HG02763 (cell line): ENCODE results near the gene DNHD1.

ENCODE experiments used
- ATAC-seq: cut with Tn5 transposase; IDR thresholded peaks from one replicate; pipeline ENCODE4 v1.9.1; 2021; ENCODE audit warnings: mild to moderate bottlenecking, moderate library complexity; ENCODE audit not compliant: unreplicated experiment

DNHD1 gene, protein sequence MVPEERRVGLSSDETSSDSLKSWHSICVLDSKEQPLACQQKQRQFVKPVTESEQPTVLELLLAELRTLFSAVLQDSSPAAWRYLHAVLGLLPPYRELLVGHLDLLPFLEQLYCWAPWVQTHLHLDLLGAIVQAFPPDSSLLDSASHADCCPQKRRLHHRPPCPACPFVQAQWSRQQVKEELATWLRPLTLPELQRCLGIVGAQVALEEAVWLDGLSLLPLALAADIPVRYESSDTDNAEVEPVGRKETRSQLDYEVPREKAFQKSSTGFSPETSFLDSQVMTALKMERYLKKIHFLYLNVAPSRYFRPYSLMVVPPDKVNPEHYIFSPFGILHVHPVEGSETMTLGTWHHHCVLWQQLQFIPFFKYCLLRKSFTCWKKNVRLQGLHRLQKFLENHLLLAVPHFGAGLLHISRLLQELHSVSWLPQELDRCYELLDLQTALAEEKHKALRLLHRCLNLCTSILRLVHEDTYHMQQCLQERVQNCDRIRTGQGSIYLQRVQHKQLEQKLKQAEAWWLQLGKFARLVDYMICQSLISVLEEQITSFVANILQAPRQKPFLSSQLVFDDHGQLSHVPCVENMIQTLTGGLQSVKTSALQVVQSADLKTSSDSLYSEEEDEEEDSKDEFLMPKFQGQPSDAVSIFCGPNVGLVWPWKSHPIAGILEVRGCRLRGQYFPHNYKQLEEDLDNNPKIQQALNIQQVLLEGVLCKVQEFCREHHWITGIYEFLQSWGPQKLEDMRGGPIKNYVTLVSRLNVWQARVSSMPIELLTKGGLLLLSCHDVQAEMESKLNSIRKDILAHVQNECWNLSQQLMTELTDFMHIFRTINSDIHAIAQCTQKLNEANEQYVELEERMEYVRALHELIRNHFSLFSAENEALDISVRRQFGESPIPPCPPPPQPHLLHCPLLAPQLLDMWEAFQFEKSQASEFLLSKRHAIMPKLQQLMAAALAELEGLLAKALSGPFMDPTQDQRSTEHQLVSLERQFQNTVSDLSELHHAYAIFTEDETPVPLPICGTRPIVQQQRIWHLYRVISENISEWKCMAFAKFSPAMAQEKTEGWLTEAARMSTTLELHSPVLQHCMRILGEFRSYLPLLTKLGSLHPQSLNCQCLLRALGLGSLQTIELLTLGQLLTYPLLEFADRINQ (N-terminal part only)

DNA sequence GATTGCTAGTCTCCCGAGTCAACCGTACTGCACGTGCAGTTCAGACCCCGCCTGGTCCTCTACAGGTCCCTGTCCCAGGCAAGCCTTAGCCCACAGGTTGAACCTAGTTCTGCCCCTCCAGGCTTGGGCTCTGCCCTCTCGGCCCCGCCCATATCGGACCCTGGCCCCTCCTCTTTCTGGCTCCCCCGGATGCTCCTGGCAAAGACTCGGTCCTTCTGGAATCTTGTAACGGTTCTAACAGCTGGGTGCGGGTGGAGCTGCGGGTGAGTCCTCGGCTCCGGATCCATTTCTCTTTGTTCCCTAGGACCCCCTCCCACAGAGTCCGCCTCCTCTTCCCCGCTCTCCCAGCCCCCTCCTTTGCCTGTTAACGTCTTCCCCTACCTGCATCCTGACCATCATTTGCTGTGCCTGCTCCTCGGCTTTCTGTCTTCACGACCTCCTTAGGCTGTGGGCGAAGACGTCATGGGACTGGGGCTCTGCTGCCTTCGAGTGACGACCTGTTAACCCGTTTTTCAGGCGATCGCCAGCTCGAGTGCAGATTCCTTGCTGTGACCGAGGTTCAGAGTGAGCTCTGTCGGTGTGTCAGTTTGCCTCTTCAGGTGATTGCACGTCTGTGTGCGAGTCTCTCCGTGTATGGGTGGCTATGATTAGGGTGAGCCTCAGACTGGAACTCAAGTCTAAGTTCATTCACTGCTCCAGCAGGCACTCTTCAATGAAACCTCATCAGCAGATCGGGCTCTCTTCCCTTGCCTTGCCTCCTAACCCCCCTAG, at the start of gene DNHD1:
Gene DNHD1 (plus strand): TSS at position 212 of the 771 bp plus-strand sequence. CDS start 936 bp downstream, outside the sequence.
- ATAC-seq: no peak

GRCh38 chr11:6448574-6448973, 48.5 kb upstream of the DNHD1 start:
- no peak for ATAC-seq

- no peak for ATAC-seq
Observed at GRCh38 chr11:6452219-6452618, 44.9 kb upstream of the DNHD1 start.

GRCh38 chr11:6453152-6453551, 43.9 kb upstream of the DNHD1 start:
- ATAC-seq: no peak

DNA sequence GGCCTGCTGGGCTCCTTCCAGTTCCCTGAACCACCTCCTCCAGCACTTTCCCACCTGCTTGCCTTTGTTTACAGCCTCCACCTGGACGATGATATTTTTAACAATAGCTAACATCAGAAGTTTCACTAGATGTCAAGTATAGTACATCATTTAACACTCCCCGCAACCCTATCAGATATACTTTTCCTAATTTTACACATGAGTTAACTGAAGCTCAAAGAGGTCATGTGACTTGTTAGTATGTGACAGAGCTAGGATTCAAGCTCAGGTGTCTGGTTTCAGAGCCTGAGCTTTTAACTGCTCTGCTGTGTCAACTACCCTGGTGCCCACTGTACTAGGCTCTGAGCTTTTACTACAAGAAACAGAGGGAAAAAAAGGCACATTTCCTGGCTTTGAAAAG, 42.0 kb upstream of the DNHD1 start:
- ATAC-seq: no peak

DNA sequence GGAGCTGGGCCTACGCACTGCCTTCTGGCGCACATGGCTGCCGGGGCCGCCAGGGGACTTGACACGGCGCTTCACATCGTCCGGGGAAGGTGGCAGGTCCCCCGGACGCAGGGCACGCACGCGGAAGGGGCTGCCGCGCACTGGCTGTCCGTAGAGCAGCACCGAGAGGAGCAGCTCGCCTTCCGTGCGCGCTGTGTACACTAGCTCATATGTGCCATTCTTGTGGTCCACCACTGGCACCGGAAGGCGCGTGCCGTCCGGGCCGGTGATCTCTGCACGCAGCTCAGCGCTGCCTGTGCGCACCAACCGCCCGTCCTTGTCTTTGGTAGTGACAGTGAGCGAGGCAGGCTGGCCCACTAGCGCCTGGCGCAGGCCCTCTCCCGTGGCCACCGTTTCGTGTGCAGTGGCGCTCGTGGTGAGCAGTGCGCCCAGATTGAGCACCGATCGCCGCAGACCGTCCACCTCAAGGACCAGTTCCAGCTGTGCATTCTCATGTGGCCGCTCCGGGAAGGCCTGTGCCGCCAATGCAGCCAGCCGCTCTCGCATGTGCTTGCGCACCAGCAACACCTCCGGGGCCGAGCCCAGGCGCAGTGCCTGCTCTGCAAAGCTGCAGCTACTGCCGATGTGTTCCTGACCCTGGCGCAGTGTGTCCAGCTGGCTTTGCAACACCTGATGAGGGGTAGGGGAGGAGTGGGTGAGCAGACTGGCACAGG, 40.6 kb upstream of the DNHD1 start:
- ATAC-seq: no peak

GRCh38 chr11:6457581-6458320, 39.3 kb upstream of the DNHD1 start:
- ATAC-seq: no peak

DNA sequence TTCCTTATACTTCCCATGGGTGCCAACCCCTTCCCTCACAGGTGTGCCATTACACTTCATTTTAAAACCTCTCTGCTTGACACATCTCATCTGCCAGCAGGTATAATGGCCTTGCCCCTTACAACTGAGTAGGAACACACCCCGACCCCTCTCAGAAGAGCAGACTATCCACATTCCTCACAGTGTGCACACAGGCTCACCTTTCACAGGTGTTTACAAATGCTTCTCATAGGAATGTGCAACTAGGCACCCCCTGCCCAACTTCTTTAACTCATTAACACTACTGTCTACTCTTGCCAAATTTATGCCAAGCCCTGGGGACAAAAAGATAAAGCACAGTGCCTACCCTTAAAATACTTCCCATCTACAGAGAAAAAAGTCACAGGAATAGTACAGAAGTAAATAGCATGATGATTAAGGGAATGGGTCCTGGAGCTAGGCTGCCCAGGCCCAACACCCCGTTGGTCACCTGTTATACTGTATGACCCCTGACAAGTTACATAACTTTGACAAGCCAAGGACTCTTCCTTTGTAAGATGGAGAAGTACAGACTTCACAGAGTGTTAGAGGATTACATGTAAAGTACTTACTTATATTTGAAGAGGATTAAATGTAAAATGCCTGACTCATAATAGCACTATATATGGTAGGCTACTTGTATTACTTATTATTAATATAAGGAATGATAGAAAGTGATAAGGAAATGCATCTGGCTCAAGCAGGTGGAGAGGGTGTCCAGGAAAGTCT, 38.6 kb upstream of the DNHD1 start:
- ATAC-seq: no peak

GRCh38 chr11:6459099-6459450, 38.0 kb upstream of the DNHD1 start:
- no peak for ATAC-seq

GRCh38 chr11:6468712-6469495, 28.2 kb upstream of the DNHD1 start:
- peak; percentile 51 for ATAC-seq

- no peak for ATAC-seq
Observed at GRCh38 chr11:6469599-6469998, 27.5 kb upstream of the DNHD1 start.

- ATAC-seq: no peak
Observed at GRCh38 chr11:6472934-6473333, 24.1 kb upstream of the DNHD1 start.

- ATAC-seq: peak; percentile 72
Observed at GRCh38 chr11:6473451-6474412, 23.3 kb upstream of the DNHD1 start, which contains the start of gene TRIM3. Gene TRIM3 (minus strand): TSS chr11:6473941. CDS start chr11:6465695, 8,246 bp downstream.

- no peak for ATAC-seq
Observed at GRCh38 chr11:6474413-6474792, 22.7 kb upstream of the DNHD1 start.

DNA sequence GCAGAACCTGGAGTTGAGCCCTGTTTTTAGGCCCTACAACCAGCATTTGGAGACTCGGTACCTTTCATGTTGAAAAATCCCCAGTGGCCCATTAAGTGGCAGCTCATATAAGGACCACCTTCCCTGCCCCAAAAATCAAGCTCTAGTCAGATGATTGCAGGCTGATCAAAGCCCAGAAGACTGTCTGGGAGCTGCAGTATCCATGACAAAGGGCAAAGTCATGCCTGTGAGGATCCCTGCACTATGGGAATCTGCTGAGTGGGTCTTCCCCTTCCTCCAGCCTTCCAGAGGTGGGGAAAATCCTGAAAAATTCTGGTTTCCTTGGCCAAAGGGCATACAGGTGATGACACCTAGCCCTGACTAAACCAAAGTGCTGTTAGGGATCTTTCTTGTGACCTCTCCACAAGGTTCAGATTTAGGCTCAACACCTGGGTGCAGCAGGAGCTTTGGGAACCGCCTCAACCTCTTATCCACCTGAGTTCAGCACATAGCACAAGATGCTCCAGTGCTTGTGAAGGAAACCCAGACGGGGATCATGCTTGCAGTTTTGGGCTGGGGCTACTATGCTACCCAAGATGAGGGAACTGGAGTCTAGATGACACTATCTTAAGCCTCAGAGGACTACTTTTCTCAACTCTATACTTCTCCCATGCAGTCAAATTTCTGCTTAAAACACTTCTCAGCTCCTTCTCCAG, 22.1 kb upstream of the DNHD1 start:
- no peak for ATAC-seq

- ATAC-seq: no peak
Observed at GRCh38 chr11:6475936-6476335, 21.1 kb upstream of the DNHD1 start.
